ENCODE measurements around the gene NACC1. TPM values are rescaled to one million over a fixed set of nuclear protein-coding genes. Genes with fewer than 3 reads are reported as not detected.

Gene NACC1
- total and polyA plus RNA-seq, 2 of the 13 experiments (the other 11 are each of a cell fraction or from before 2014, with no cell fraction given), result 31.8 to 42.3 TPM

DNA sequence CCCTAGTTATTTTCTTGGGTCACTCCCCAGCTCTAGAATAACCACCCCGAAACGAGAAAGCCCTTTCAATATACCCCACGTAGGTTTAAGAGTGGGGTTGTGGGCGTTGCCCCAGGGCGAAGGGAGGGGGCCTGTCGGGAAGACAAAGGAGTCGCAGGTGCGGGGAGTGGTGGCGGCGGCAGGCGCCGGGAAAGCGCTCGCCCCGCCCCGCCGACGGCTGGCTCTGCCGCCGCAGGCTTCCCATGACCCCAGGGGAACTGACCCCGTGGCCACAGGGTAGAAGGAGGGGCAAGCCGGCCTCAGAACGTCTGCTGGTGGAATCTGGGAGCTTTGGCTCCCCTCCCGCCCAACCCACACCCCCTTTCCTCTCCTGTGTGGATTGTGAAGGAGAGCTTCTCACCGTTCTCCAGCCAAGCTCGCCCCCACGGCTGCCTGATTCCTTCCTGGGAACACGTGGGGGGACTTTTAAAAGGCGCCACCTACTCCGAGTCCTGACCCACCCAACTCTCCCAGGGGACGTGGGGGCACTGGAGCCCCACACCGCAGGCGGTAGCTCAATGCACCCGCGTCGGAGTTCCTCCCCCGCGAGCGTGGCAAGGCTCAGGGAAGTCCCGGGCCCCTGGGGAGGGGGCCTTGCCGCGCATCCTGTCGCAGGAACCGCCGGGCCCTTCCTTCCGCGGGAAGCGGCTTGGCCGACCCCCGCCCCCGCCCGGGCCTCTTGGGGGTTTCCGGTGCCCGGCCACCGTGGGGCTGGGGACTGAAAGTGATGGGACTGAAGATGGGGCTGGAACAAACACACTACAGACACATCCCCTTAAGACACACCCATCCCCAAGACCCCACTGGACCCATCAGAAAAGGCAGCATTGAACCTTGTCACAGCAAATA is 37.7 kb downstream of the NACC1 start (continued):
- TF ChIP-seq HNRNPLL (IDR thresholded peaks at IDR 0.05; ENCODE audit: low read depth, low read length, poor library complexity, severe bottlenecking) (no peak), GMEB1 (CRISPR knock-in tag; IDR thresholded peaks at IDR 0.05; ENCODE audit: borderline replicate concordance) (0 out of 2 replicates have a peak, but pooled peaks have one; percentile 21), HOXA9 (CRISPR knock-in tag; IDR thresholded peaks at IDR 0.05; ENCODE audit: borderline replicate concordance) (no peak), ARID4A (CRISPR knock-in tag; IDR thresholded peaks at IDR 0.05; ENCODE audit: borderline replicate concordance) (no peak; the same call in 1 of the 2 replicates), SMAD3 (CRISPR knock-in tag; IDR thresholded peaks at IDR 0.05) (no peak), HMG20A (CRISPR knock-in tag; IDR thresholded peaks at IDR 0.05; ENCODE audit: borderline replicate concordance) (no peak), MLX (CRISPR knock-in tag; IDR thresholded peaks at IDR 0.05) (no peak; the same call in 1 of the 2 replicates), ZNF614 (CRISPR knock-in tag; IDR thresholded peaks at IDR 0.05; ENCODE audit: borderline replicate concordance) (no peak), TEAD2 (CRISPR knock-in tag; IDR thresholded peaks at IDR 0.05) (no peak), ZNF234 (CRISPR knock-in tag; conservative IDR thresholded peaks at IDR 0.05) (no peak), NCOA5 (CRISPR knock-in tag; IDR thresholded peaks at IDR 0.05) (no peak), IRF2 (CRISPR knock-in tag; IDR thresholded peaks at IDR 0.05) (peak; percentile 39; the same call in 1 of the 2 replicates), ZNF563 (CRISPR knock-in tag; IDR thresholded peaks at IDR 0.05) (no peak), GATAD2A (CRISPR knock-in tag; IDR thresholded peaks at IDR 0.05) (no peak), SMC3 (IDR thresholded peaks at IDR 0.05; ENCODE audit: low read length) (no peak), TAF15 (IDR thresholded peaks at IDR 0.05; ENCODE audit: low read depth, low read length, poor library complexity, severe bottlenecking) (no peak), ATF7-NPFF (CRISPR knock-in tag; IDR thresholded peaks at IDR 0.05; ENCODE audit: low read depth) (0 out of 2 replicates have a peak, but pooled peaks have one; percentile 44)
- TF ChIP-seq, protein P1, sequence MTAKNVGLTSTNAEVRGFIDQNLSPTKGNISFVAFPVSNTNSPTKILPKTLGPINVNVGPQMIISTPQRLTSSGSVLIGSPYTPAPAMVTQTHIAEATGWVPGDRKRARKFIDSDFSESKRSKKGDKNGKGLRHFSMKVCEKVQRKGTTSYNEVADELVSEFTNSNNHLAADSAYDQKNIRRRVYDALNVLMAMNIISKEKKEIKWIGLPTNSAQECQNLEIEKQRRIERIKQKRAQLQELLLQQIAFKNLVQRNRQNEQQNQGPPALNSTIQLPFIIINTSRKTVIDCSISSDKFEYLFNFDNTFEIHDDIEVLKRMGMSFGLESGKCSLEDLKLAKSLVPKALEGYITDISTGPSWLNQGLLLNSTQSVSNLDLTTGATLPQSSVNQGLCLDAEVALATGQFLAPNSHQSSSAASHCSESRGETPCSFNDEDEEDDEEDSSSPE (CRISPR knock-in tag; IDR thresholded peaks at IDR 0.05), result no peak
- TF ChIP-seq, protein P2, sequence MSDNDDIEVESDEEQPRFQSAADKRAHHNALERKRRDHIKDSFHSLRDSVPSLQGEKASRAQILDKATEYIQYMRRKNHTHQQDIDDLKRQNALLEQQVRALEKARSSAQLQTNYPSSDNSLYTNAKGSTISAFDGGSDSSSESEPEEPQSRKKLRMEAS (IDR thresholded peaks at IDR 0.05), result peak; percentile 39; the same call in 1 of the 2 replicates
- TF ChIP-seq, protein P3, sequence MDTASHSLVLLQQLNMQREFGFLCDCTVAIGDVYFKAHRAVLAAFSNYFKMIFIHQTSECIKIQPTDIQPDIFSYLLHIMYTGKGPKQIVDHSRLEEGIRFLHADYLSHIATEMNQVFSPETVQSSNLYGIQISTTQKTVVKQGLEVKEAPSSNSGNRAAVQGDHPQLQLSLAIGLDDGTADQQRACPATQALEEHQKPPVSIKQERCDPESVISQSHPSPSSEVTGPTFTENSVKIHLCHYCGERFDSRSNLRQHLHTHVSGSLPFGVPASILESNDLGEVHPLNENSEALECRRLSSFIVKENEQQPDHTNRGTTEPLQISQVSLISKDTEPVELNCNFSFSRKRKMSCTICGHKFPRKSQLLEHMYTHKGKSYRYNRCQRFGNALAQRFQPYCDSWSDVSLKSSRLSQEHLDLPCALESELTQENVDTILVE (CRISPR knock-in tag; IDR thresholded peaks at IDR 0.05), result no peak; the same call in none of the 2 replicates

All from HepG2 (cell line).